ENCODE results near the gene DEPDC1B.

Gene DEPDC1B

GRCh38 chr5:60698336-60698735, 1.6 kb downstream of the DEPDC1B start:
- CTCF ChIA-PET = interaction anchor here (1.2 to 4.6 kb wide), 2 partner anchors 10 to 146 kb away, joined by 7 to 32 read pairs; partner anchors contain the start of gene ELOVL7
- Histone ChIP-seq H3K9me3 (ENCODE audit: control insufficient read depth, insufficient read depth, low read depth, low read length) (no peaks in the 10 kb centered on the region; the same call in 1 of the 2 replicates), H3K4me3 (ENCODE audit: low read depth, low read length) (no peak overlapping the region), H3K27ac (ENCODE audit: extremely low read depth, low read depth, low read length) (no peak overlapping the region), H3K4me1 (ENCODE audit: control insufficient read depth, insufficient read depth, low read length) (peaks cover 6% of the 10 kb centered on the region), H3K36me3 (ENCODE audit: control insufficient read depth in 2 of 2, insufficient read depth in 1 of 2, low read length in 2 of 2) (peaks cover 4 to 5% of the 10 kb centered on the region in 2 experiments; a peak in 2 of 3 replicates)
- POLR2A ChIA-PET = interaction anchor here (2.0 kb wide), 1 partner anchor 146 kb away, joined by 13 read pairs; the partner anchor contains the start of gene ELOVL7
- no peak for TF ChIP-seq GLI2 (tag by site-specific recombination; IDR thresholded peaks at IDR 0.05; ENCODE audit: borderline replicate concordance, low read depth)
- no peak for TF ChIP-seq ZNF121 (tag by site-specific recombination; IDR thresholded peaks at IDR 0.05)
- TF ChIP-seq ELK4 (IDR thresholded peaks at IDR 0.05; ENCODE audit: borderline replicate concordance, low read depth, low read length) = no peak
- no peak for TF ChIP-seq KLF16 (tag by site-specific recombination; IDR thresholded peaks at IDR 0.05)
- TF ChIP-seq PRDM1 (tag by site-specific recombination; IDR thresholded peaks at IDR 0.05) = no peak
- TF ChIP-seq ZNF514 (tag by site-specific recombination; IDR thresholded peaks at IDR 0.05) = no peak
- no peak for TF ChIP-seq TSHZ1 (tag by site-specific recombination; IDR thresholded peaks at IDR 0.05; ENCODE audit: borderline replicate concordance)
- TF ChIP-seq ZXDB (tag by site-specific recombination; IDR thresholded peaks at IDR 0.05) = no peak
- TF ChIP-seq ZNF555 (tag by site-specific recombination; conservative IDR thresholded peaks at IDR 0.05) = no peak
- TF ChIP-seq ZNF26 (tag by site-specific recombination; IDR thresholded peaks at IDR 0.05) = no peak
- TF ChIP-seq PRDM2 (tag by site-specific recombination; IDR thresholded peaks at IDR 0.05; ENCODE audit: borderline replicate concordance) = no peak
- TF ChIP-seq ZFP69B (tag by site-specific recombination; IDR thresholded peaks at IDR 0.05) = no peak
- TF ChIP-seq ZNF785 (tag by site-specific recombination; IDR thresholded peaks at IDR 0.05) = no peak
- no peak for TF ChIP-seq HOXC10 (CRISPR knock-in tag; IDR thresholded peaks at IDR 0.05)
- no peak for TF ChIP-seq ZNF214 (tag by site-specific recombination; IDR thresholded peaks at IDR 0.05; ENCODE audit: borderline replicate concordance)
- TF ChIP-seq ZBTB10 (tag by site-specific recombination; IDR thresholded peaks at IDR 0.05) = no peak
- no peak for TF ChIP-seq ZNF549 (tag by site-specific recombination; IDR thresholded peaks at IDR 0.05)
- no peak for TF ChIP-seq PATZ1 (tag by site-specific recombination; IDR thresholded peaks at IDR 0.05)
- TF ChIP-seq ZNF629 (tag by site-specific recombination; IDR thresholded peaks at IDR 0.05) = no peak
- TF ChIP-seq ZNF580 (tag by site-specific recombination; IDR thresholded peaks at IDR 0.05) = no peak
